HepG2 (cell line): ENCODE data around the gene GPHN. TPM values are rescaled to one million over a fixed set of nuclear protein-coding genes. Genes with fewer than 3 reads are reported as not detected.

ENCODE experiments used
- ATAC-seq: fragments of 200-7000 bp; cut with Tn5 transposase; 3 replicates; pipeline ENCODE4 v1.9.1; 2020; ENCODE audit warnings: mild to moderate bottlenecking, moderate library complexity
- BruUV-seq: library from RNA; stranded (reverse); fragments of 400-500 nt; replicated peaks from 2 replicates; lab custom pipeline; 2021; lab: Mats Ljungman, UMichigan
- CTCF ChIA-PET: fragments of 300-600 bp; formaldehyde crosslinking; extraction: SDS; loops from one replicate; lab custom pipeline; 2021; ENCODE audit warnings: low total read pairs, inconsistent platforms, low intra/inter-chr PET ratio; lab: Yijun Ruan, JAX
- POLR2A ChIA-PET: fragments of 350-600 bp; sonication (Branson Sonifier 250); formaldehyde crosslinking; loops from one replicate; lab custom pipeline; 2020; ENCODE audit warnings: antibody characterized with exemption, inconsistent platforms; lab: Yijun Ruan, JAX
- DNase-seq: peaks from one replicate; pipeline ENCODE4 v3.0.0-alpha.2; 2015; ENCODE audit warnings: low spot score
- FAIRE-seq: peaks from 3 replicates; lab custom pipeline; 2011; peaks lifted over from hg19 to GRCh38; lab: Jason Lieb, UNC
- H2AFZ ChIP-seq: one replicate; pipeline ENCODE4 v1.6.1; 2011; ENCODE audit warnings: low read length, inconsistent platforms
- H3K27ac ChIP-seq: fragments of 300-600 bp; 3 replicates; pipeline ENCODE4 v1.8.0; 2011; ENCODE audit warnings: mixed run types, mild to moderate bottlenecking, mixed read lengths, low read length, inconsistent platforms; ENCODE audit not compliant: insufficient read depth; ENCODE audit errors: extremely low read length
- H3K27me3 ChIP-seq, 2 experiments: fragments of 200-600 bp in 1 of 2; 2 replicates in 1 of 2; 3 replicates in 1 of 2; pipeline versions ENCODE4 v1.6.0 to v1.8.0; 2011; ENCODE audit warnings: low read length in 2 of 2, mild to moderate bottlenecking in 2 of 2, moderate library complexity in 2 of 2, inconsistent platforms in 1 of 2; ENCODE audit not compliant: insufficient read depth in 2 of 2, control insufficient read depth in 1 of 2
- H3K36me3 ChIP-seq, 2 experiments: fragments of 200-600 bp in 1 of 2; replicated peaks in 1 of 2; 2 replicates in 1 of 2; 3 replicates in 1 of 2; pipeline versions ENCODE4 v1.5.1 to v1.8.0; 2011; ENCODE audit warnings: low read length in 2 of 2, inconsistent platforms in 1 of 2; ENCODE audit not compliant: insufficient read depth in 2 of 2, control insufficient read depth in 1 of 2
- H3K4me1 ChIP-seq: 2 replicates; pipeline ENCODE4 v1.5.1; 2012; ENCODE audit warnings: low read length, inconsistent platforms; ENCODE audit not compliant: insufficient read depth
- H3K4me2 ChIP-seq: 2 replicates; pipeline ENCODE4 v1.6.0; 2011; ENCODE audit warnings: low read depth, low read length, inconsistent platforms
- H3K4me3 ChIP-seq, 3 experiments: fragments of 200-600 bp in 1 of 3; sonication (generic), shearing (Covaris generic) in 1 of 3; replicated peaks in 1 of 3; 2 replicates each; pipeline ENCODE4 v1.5.1; 2011 to 2016; ENCODE audit warnings: low read length in 3 of 3, inconsistent platforms in 2 of 3, low read depth in 2 of 3, mild to moderate bottlenecking in 2 of 3, control low read depth in 1 of 3, mixed read lengths in 1 of 3; ENCODE audit not compliant: insufficient read depth in 1 of 3
- H3K79me2 ChIP-seq: one replicate; pipeline ENCODE4 v1.6.1; 2011; ENCODE audit warnings: low read length, inconsistent platforms; ENCODE audit not compliant: insufficient read depth
- H3K9ac ChIP-seq: 2 replicates; pipeline ENCODE4 v1.6.0; 2011; ENCODE audit warnings: mild to moderate bottlenecking, low read depth, low read length, inconsistent platforms; ENCODE audit not compliant: insufficient read depth
- H3K9me3 ChIP-seq: 2 replicates; pipeline ENCODE4 v1.5.1; 2012; ENCODE audit warnings: mild to moderate bottlenecking, low read length
- H4K20me1 ChIP-seq: 2 replicates; pipeline ENCODE4 v1.6.0; 2011; ENCODE audit warnings: inconsistent platforms, mild to moderate bottlenecking, low read length, moderate library complexity; ENCODE audit not compliant: insufficient read depth
- FOXP4 ChIP-seq: sonication (generic); formaldehyde crosslinking; IDR thresholded peaks from 2 replicates; pipeline ENCODE4 v1.4.0; 2020; ENCODE audit warnings: missing genetic modification reagents
- JARID2 ChIP-seq: sonication (generic); formaldehyde crosslinking; IDR thresholded peaks from 2 replicates; pipeline ENCODE4 v1.8.1; 2023; ENCODE audit warnings: missing genetic modification reagents, inconsistent platforms; ENCODE audit not compliant: insufficient replicate concordance
- KLF11 ChIP-seq: IDR thresholded peaks from 2 replicates; pipeline ENCODE4 v1.6.1; 2016; ENCODE audit warnings: missing compliant biosample characterization
- LRRFIP1 ChIP-seq: sonication (generic); formaldehyde crosslinking; conservative IDR thresholded peaks from 2 replicates; pipeline ENCODE4 v1.4.0; 2020; ENCODE audit warnings: missing genetic modification reagents
- MYPOP ChIP-seq: sonication (generic); formaldehyde crosslinking; IDR thresholded peaks from 2 replicates; pipeline ENCODE4 v1.8.1; 2023; ENCODE audit warnings: mild to moderate bottlenecking, moderate library complexity, missing genetic modification reagents
- PATZ1 ChIP-seq: sonication (generic); formaldehyde crosslinking; IDR thresholded peaks from 2 replicates; pipeline ENCODE4 v1.4.0; 2020; ENCODE audit warnings: missing genetic modification reagents
- TRAFD1 ChIP-seq: sonication (generic); formaldehyde crosslinking; IDR thresholded peaks from 2 replicates; pipeline ENCODE4 v1.5.1; 2020; ENCODE audit warnings: missing genetic modification reagents, mild to moderate bottlenecking, borderline replicate concordance
- ZNF280B ChIP-seq: sonication (generic); formaldehyde crosslinking; IDR thresholded peaks from 2 replicates; pipeline ENCODE4 v1.5.0; 2020; ENCODE audit warnings: missing genetic modification reagents, mild to moderate bottlenecking, borderline replicate concordance
- ZNF788 ChIP-seq: sonication (generic); formaldehyde crosslinking; IDR thresholded peaks from 2 replicates; pipeline ENCODE4 v1.5.0; 2020; ENCODE audit warnings: mild to moderate bottlenecking, missing genetic modification reagents, borderline replicate concordance
- in situ Hi-C: cut with HindIII; loops from 2 replicates; pipeline ENCODE4 v1.10.0; 2017; ENCODE audit warnings: low pct_unique_long_range_greater_than_20kb; ENCODE audit not compliant: extremely low pct_ligation_motif_present
- intact Hi-C: fragments of 100-400 bp; cut with micrococcal nuclease; formaldehyde crosslinking; loops from one replicate; pipeline ENCODE4 v1.10.0; 2022; ENCODE audit not compliant: unreplicated experiment
- polyA plus RNA-seq, 8 experiments: library from polyadenylated mRNA; depleted of rRNA in 3 of 8; stranded (reverse) in 7 of 8; unstranded in 1 of 8; fragments of >200 nt; fragmentation: Illumina TruSeq in 4 of 8; extraction: Trizol in 4 of 8; gene quantifications; 2 replicates each; pipeline versions ENCODE4 v1.2.1 to v1.2.3, GENCODE V29; 2011 to 2016; ENCODE audit warnings: low read depth in 4 of 8, missing spikeins in 1 of 8, mixed read lengths in 1 of 8; ENCODE audit not compliant: insufficient read depth in 1 of 8
- total RNA-seq, 5 experiments: library from RNA; depleted of rRNA; stranded (reverse); fragments of >200 nt; fragmentation: Illumina TruSeq; extraction: Trizol; gene quantifications; 2 replicates each; pipeline ENCODE4 v1.2.3, GENCODE V29; 2016; ENCODE audit warnings: low read depth in 1 of 5

GPHN gene
- total and polyA plus RNA-seq, 2 of the 13 experiments (the other 11 are each of a cell fraction or from before 2014, with no cell fraction given): 12.7 to 19.2 TPM

- TF ChIP-seq PATZ1 (CRISPR knock-in tag) (no peak), KLF11 (CRISPR knock-in tag) (no peak), ZNF788 (CRISPR knock-in tag) (no peak), LRRFIP1 (CRISPR knock-in tag) (no peak)
- TF ChIP-seq, all 625 proteins: peak for 0
Measured at GRCh38 chr14:66641861-66642635, 134.1 kb downstream of the GPHN start (continued).

GRCh38 chr14:66643344-66643743 is 135.4 kb downstream of the GPHN start:
- peaks cover 5% of the 10 kb centered on the region for H3K79me2 ChIP-seq
- H4K20me1 ChIP-seq: no peaks in the 10 kb centered on the region
- in situ Hi-C loops: no loop called here
- no peak overlapping the region for H3K4me3 ChIP-seq
- no TSS peak for BruUV-seq
- no peak overlapping the region for H2AFZ ChIP-seq
- H3K36me3 ChIP-seq: no peaks in the 10 kb centered on the region
- H3K27ac ChIP-seq: no peak overlapping the region
- H3K4me1 ChIP-seq: peaks cover 16% of the 10 kb centered on the region
- ChIA-PET CTCF (no interaction called here), POLR2A (no interaction called here)
- intact Hi-C loops: no loop called here
- DNase-seq (no peak), ATAC-seq (no peak), FAIRE-seq (no peak)
- no peak overlapping the region for H3K9ac ChIP-seq
- no peaks in the 10 kb centered on the region for H3K27me3 ChIP-seq
- no peaks in the 10 kb centered on the region for H3K9me3 ChIP-seq
- no peak overlapping the region for H3K4me2 ChIP-seq
- no peak for TF ChIP-seq JARID2 (CRISPR knock-in tag)
- no peak for TF ChIP-seq MYPOP (CRISPR knock-in tag)
- TF ChIP-seq TRAFD1 (CRISPR knock-in tag): no peak
- TF ChIP-seq FOXP4 (CRISPR knock-in tag): no peak
- TF ChIP-seq ZNF280B (CRISPR knock-in tag): no peak
